ENCODE data around the gene DDX21. TPM values are rescaled to one million over a fixed set of nuclear protein-coding genes. Genes with fewer than 3 reads are reported as not detected.

DDX21 gene
- total RNA-seq, 4 donors from 2014 or later: 8.8 to 29.5 (median 17.0) TPM

- no peaks in the 10 kb centered on the region for H3K36me3 ChIP-seq
- 5 to 18% methylated on average over 13 to 20 of the region's 22 CpGs for WGBS, 2 donors (ENCODE audit: low coverage in 1 of 2)
- H3K27me3 ChIP-seq: no peaks in the 10 kb centered on the region
- peak overlapping the region; percentile 88 to 93 (median 89) for H3K27ac ChIP-seq
- peak overlapping the region; percentile 68 to 89 (median 74) for H3K4me3 ChIP-seq
- no peak for TF ChIP-seq POLR2A (IDR thresholded peaks at IDR 0.05)
- TF ChIP-seq CTCF (IDR thresholded peaks at IDR 0.05): no peak
- no peak for TF ChIP-seq POLR2AphosphoS5 (IDR thresholded peaks at IDR 0.05)
- TF ChIP-seq EP300 (IDR thresholded peaks at IDR 0.05; ENCODE audit: low read depth): no peak
- intact Hi-C loops (cut with DNase I; ENCODE audit: low total_unique reads) (no loop called here), in situ Hi-C loops (cut with MboI; ENCODE audit: low pct_ligation_motif_present in 1 of 4, low pct_unique_long_range_greater_than_20kb in 1 of 4, low sequenced_read_pairs in 3 of 4) (loop anchor here in 3 of 4 donors (25.0 kb wide), 2 partner anchors 123 to 398 kb away; partner anchors contain the start of gene VPS26A (in 1 of the 3))
- no peaks in the 10 kb centered on the region for H3K9me3 ChIP-seq
- peaks cover 5 to 47% (median 33%) of the 10 kb centered on the region in 4 donors for H3K4me1 ChIP-seq
- DNase-seq: no peak
These were observed 33.5 kb downstream of the DDX21 start for GRCh38 chr10:68989317-68989990.

DNA sequence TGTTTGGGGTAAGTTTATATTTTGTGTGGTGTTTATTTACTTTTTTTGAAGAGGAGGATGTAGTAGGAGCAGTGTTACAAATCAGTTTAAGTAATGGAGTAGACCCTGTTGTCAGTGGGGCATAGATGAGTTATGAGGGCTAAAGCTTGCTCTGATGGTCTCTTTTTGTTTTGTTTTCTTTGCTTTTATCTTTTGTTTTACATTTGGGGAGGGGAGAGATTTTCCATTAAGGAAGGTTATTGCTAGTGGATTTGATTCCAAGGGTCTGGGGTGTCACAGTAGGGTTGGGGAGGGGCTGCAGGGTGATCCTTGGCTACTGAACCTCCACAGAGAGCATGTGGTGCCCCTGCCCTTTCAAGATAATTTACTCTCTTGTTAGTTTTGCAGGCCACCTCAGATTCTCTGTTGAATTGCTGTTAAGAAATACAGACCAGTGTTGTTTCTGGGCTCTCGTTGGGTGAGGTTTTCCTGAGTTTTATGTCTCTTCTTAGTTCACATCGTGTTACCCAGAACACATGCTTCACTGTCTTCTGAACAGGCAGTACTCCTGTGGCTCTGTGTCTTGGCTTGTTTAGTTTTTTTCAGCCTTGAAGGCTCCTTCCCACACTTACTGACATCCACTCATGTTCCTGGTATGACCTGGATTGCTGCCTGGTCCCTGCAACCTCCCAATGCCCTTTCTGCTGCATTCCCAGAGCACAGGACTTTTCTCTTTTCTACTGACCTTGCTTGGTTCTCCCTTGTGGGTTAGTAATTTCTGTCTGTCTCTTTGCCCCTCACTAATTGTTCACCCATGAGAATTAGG lies 36.9 kb downstream of the DDX21 start:
- peak; percentile 17 for DNase-seq
- Histone ChIP-seq H3K4me3 (no peak overlapping the region), H3K27ac (peak overlapping the region; percentile 41 to 59 (median 54)), H3K36me3 (no peaks in the 10 kb centered on the region), H3K27me3 (no peaks in the 10 kb centered on the region), H3K9me3 (no peaks in the 10 kb centered on the region), H3K4me1 (peaks cover 5 to 45% (median 32%) of the 10 kb centered on the region in 4 donors)
- intact Hi-C loops (cut with DNase I; ENCODE audit: low total_unique reads) (no loop called here), in situ Hi-C loops (cut with MboI; ENCODE audit: low pct_ligation_motif_present in 1 of 4, low pct_unique_long_range_greater_than_20kb in 1 of 4, low sequenced_read_pairs in 3 of 4) (loop anchor here in 3 of 4 donors (10.0 to 25.0 kb wide), 3 partner anchors 119 to 394 kb away; partner anchors contain the start of gene VPS26A (in 1 of the 3))
- 58 to 61% methylated on average over 2 of the region's 2 CpGs for WGBS, 2 donors (ENCODE audit: low coverage in 1 of 2)
- TF ChIP-seq EP300 (IDR thresholded peaks at IDR 0.05; ENCODE audit: low read depth) (peak; percentile 28), POLR2AphosphoS5 (IDR thresholded peaks at IDR 0.05) (peak; percentile 38 to 59 (median 40)), CTCF (IDR thresholded peaks at IDR 0.05) (no peak)

- H3K27ac ChIP-seq: no peak overlapping the region
- H3K9me3 ChIP-seq: no peaks in the 10 kb centered on the region
- no peak overlapping the region for H3K4me3 ChIP-seq
- no peak for DNase-seq
- peaks cover 0 to 15% (median 7%) of the 10 kb centered on the region in 4 donors for H3K4me1 ChIP-seq
- H3K36me3 ChIP-seq: peaks cover 0 to 11% (median 0%) of the 10 kb centered on the region in 4 donors
- WGBS, 2 donors (ENCODE audit: low coverage in 1 of 2): 72 to 86% methylated on average over 3 of the region's 3 CpGs
- intact Hi-C loops (cut with DNase I; ENCODE audit: low total_unique reads) (loop anchor here (5.0 kb wide), 1 partner anchor 730 kb away; no protein-coding TSS in a partner anchor), in situ Hi-C loops (cut with MboI; ENCODE audit: low pct_ligation_motif_present in 1 of 4, low pct_unique_long_range_greater_than_20kb in 1 of 4, low sequenced_read_pairs in 3 of 4) (loop anchor here in 3 of 4 donors (10.0 to 25.0 kb wide), 3 partner anchors 115 to 390 kb away; partner anchors contain the start of gene VPS26A (in 1 of the 3))
- no peaks in the 10 kb centered on the region for H3K27me3 ChIP-seq
- TF ChIP-seq POLR2A (IDR thresholded peaks at IDR 0.05): no peak
These were observed 41.2 kb downstream of the DDX21 start for GRCh38 chr10:68997211-68997610.

GRCh38 chr10:69004821-69005220 lies 48.9 kb downstream of the DDX21 start:
- H3K27ac ChIP-seq: no peak overlapping the region
- H3K36me3 ChIP-seq: peaks cover 0 to 41% (median 10%) of the 10 kb centered on the region in 4 donors
- in situ Hi-C loops (cut with MboI; ENCODE audit: low pct_ligation_motif_present in 1 of 4, low pct_unique_long_range_greater_than_20kb in 1 of 4, low sequenced_read_pairs in 3 of 4): loop anchor here in 3 of 4 donors (5.0 to 25.0 kb wide), 3 partner anchors 87 to 107 kb away; partner anchors contain the start of gene VPS26A (in 1 of the 3)
- no peaks in the 10 kb centered on the region for H3K9me3 ChIP-seq
- no peaks in the 10 kb centered on the region for H3K27me3 ChIP-seq
- H3K4me1 ChIP-seq: peaks cover 0 to 8% (median 0%) of the 10 kb centered on the region in 4 donors
- TF ChIP-seq CTCF (IDR thresholded peaks at IDR 0.05) (peak; percentile 26 to 41 (median 36)), POLR2A (IDR thresholded peaks at IDR 0.05) (no peak)
- H3K4me3 ChIP-seq: no peak overlapping the region
- WGBS, 2 donors (ENCODE audit: low coverage in 1 of 2): 0 to 4% methylated on average over 1 of the region's 1 CpG
- DNase-seq: no peak
- intact Hi-C loops (cut with DNase I; ENCODE audit: low total_unique reads): loop anchor here (10.0 kb wide), 1 partner anchor 90 kb away; no protein-coding TSS in a partner anchor
